Measurements from ENCODE around the gene GSS.
A peak's percentile ranks its signal among the peaks of the same experiment; 100 is the strongest.
"Not testable (repeated sequence)": the region's sequence is repeated elsewhere in the genome, so short reads cannot be mapped to it uniquely, and the experiment has no call there.

Gene GSS

GRCh38 chr20:34907616-34908469, 47.8 kb downstream of the GSS start:
- no peak for DNase-seq (ENCODE audit: low spot score)

GRCh38 chr20:34904202-34904621, 51.4 kb downstream of the GSS start:
- no peak for DNase-seq (ENCODE audit: low spot score)

GRCh38 chr20:34898731-34899130, 56.9 kb downstream of the GSS start:
- DNase-seq (ENCODE audit: low spot score): not testable (repeated sequence)

GRCh38 chr20:34898129-34898528, 57.5 kb downstream of the GSS start:
- not testable (repeated sequence) for DNase-seq (ENCODE audit: low spot score)

GRCh38 chr20:34896086-34896621, 59.5 kb downstream of the GSS start:
- DNase-seq (ENCODE audit: low spot score): no peak

GRCh38 chr20:34895465-34895864, 60.1 kb downstream of the GSS start:
- DNase-seq (ENCODE audit: low spot score): no peak

- no peak for DNase-seq (ENCODE audit: low spot score)
These were observed 60.9 kb downstream of the GSS start for GRCh38 chr20:34894723-34895122.

- DNase-seq (ENCODE audit: low spot score): no peak
These were observed 62.9 kb downstream of the GSS start for GRCh38 chr20:34892671-34893070.

- peak; percentile 39 for DNase-seq (ENCODE audit: low spot score)
These were observed 64.2 kb downstream of the GSS start for GRCh38 chr20:34891166-34892062.

- DNase-seq (ENCODE audit: low spot score): no peak
These were observed 67.1 kb downstream of the GSS start for GRCh38 chr20:34888468-34888867.

GRCh38 chr20:34887023-34887422, 68.6 kb downstream of the GSS start:
- DNase-seq (ENCODE audit: low spot score): no peak

GRCh38 chr20:34886122-34886521, 69.5 kb downstream of the GSS start:
- DNase-seq (ENCODE audit: low spot score): no peak

GRCh38 chr20:34884260-34884659, 71.3 kb downstream of the GSS start:
- no peak for DNase-seq (ENCODE audit: low spot score)

- no peak for DNase-seq (ENCODE audit: low spot score)
These were observed 71.8 kb downstream of the GSS start for GRCh38 chr20:34883809-34884208.

GRCh38 chr20:34883087-34883688, 72.4 kb downstream of the GSS start:
- DNase-seq (ENCODE audit: low spot score): no peak

- no peak for DNase-seq (ENCODE audit: low spot score)
These were observed 73.9 kb downstream of the GSS start for GRCh38 chr20:34881689-34882088.

- not testable (repeated sequence) for DNase-seq (ENCODE audit: low spot score)
These were observed 74.6 kb downstream of the GSS start for GRCh38 chr20:34880971-34881370.

GRCh38 chr20:34880215-34880850, 75.3 kb downstream of the GSS start:
- DNase-seq (ENCODE audit: low spot score): no peak

All from CD4-positive, alpha-beta T cell treated with Interleukin-6 at 100 ng/mL for 8 hours (primary cell).